Hippocampal formation (tissue), 2 donors: ENCODE results near the gene C3orf85.

Source experiments
- DNase-seq, 2 donors: peaks; one replicate each; lab custom pipeline; 2025; lab: John Stamatoyannopoulos, UW

C3orf85 gene

DNA sequence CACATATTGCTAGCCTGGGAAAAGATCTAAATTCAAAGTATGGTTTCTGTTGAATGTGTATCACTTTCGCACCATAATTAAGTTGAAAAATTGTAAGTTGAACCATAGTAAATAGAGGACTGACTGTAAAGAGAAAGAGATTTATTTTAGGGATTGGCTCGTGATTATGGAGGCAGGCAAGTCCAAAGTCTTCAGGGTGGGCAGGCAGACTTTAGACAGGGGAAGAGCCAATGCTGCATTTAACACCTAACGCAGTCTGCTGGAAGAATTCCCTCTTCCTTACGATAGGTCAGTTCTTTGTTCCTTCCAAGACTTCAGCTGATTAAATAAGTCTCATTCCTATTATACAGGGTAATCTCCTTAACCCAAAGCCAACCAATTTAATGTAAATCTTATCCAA, 15.8 kb downstream of the C3orf85 start:
- DNase-seq = no peak

DNA sequence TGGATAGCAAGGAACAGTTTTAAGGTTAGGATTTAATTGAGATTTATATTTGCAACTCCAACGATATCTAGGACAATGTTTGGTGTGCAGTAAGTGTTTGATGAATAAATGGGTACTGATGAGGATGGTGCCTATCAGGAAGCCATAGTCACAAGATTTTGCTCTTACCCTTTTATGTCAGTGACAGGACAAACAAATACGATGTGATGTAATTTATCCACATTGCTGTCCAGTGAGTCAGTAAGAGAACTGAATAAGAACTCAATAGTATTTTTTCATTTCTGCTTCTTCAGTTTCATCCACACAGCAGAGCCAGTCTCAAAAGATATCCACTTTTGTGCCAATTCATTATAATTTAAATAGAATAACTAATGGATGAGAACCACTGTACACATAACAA, 18.5 kb downstream of the C3orf85 start:
- DNase-seq = no peak

DNA sequence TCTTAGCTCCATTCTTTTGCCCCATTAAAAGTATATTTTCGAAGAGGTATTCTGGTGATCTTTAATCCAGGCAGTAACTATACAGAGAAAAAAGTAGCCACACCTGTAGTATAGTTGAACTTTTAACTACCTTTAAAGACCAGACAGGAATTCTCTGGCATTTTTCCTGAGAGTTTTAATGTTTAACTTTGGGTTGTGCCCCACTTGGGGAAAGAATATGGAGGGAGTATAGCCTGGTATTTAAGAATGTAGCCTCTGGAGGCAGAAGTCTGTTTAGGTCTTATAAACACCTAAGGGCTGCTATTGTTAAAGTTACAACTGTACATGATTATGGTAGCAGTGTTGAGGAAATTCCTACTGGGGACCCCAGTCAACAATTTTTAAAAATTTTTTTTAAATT, 19.3 kb downstream of the C3orf85 start:
- DNase-seq = no peak

DNA sequence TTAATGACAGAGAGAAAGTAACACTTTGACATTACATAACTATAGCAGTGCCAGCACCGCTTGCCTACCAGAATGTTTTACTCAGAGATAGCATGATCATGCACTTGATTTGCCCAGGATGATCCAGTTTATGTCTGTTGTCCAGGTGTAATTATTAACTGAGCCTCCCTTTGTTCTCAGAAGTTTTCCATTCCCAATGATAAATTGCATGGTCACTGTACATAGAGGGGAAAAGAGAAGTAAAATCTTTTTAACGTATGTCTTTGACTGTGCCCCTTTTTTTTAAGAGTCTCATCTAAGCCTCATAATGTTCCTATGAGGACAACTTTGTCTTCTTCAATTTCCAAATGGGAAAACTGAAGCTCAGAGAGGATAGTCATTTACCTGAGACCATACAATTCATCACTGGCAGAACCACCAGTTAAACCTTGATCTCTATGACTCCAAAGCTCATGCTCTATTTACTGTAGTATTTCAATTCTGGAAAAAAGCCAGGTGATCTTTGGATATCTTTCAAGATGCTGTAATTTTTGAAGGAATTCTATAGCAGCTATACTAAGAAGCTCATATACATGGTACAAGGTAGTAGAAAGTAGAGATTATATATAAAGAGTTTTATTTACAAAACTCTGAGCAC, 25.1 kb downstream of the C3orf85 start:
- DNase-seq = no peak

DNA sequence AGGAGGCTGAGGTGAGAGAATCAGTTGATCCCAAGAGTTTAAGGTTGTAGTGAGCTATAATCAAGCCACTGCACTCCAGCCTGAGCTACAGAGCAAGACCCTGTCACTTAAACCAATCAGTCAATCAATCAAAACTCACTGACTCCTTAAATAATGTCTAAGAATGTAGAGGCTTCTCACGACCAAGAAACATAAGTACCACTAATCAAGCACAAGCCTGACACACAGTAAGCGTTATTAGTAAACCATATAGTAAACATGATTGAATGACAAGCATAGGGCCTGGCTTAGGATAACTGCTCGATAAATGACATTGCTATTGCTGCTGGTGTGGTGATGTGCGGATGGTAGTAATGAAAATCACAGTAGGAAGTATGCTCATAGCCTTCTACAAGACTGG, 29.4 kb downstream of the C3orf85 start:
- DNase-seq = no peak

DNA sequence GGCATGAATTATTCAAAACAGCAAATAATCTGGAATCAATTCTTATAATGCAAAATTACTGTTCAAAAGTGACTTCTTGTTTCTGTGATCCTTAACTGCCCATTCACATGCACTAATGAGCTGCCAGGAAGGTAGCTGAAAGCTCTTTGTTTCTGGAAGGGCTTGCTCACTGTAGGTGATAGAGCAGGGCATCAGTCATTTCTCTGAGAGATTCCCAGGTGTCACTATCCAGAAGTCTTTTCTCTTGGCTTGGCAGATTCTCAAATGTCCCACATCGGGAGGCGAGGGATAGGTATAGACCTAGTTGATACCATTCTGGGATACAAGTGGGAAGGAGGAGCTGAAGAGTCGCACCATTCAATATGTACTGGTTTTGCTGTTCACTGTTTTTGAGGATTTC, 35.0 kb downstream of the C3orf85 start:
- no peak for DNase-seq

DNA sequence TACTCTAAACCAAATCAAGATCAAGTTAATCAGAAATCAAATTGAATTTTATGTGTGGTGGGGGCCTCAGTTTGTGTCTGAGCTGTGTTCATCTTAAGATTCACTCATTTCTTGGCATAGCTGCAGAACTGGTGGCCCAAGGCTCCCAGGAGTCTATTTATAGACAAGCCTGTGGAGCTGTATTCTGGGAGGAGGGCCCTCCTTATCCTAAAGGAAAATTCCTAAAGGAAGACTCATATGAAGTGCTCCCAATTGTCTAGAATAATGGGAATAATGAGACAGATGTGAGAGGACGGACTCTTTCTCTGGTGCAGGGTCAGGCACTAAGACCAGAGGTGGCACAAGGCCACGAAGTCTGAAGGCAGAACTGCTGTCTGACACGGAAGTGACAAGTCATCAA, 38.9 kb downstream of the C3orf85 start:
- DNase-seq = no peak

DNA sequence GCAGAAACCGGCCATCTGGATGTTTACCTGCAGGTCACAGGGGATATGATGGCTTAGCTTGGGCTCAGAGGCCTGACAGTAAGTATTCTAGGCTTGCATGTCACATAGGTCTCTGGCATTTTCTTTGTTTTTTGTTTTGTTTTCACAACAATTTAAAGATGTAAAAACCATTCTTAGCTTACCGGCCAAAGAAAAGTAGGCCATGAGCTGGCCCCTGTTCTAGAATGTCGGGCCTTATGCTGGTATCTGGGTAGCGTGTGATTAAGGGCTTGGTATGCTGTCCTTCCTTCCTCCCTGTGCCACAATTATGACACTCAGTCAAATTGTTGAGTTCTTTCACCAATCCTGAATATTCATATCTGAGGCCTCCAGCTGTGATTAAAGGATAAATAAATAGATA, 40.2 kb downstream of the C3orf85 start:
- no peak for DNase-seq

DNA sequence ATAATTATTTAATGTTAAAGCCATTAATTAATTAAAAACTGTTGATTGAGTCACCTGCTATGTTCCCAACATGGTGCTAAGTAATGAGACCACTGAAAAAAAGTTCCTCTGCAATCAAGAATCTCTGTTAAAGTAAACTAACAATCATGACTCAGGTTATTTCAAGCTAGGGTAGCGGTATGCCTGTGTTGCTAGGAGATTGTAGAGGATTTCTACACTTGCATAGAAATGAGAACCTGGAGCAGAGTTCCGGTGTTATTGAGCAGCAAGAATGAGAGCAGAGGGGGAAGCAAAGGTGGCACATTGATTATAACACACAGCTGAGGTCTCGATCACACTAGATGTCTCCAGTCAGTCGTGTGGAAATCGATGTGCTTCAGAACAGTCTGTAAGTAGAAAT, 41.4 kb downstream of the C3orf85 start:
- no peak for DNase-seq

DNA sequence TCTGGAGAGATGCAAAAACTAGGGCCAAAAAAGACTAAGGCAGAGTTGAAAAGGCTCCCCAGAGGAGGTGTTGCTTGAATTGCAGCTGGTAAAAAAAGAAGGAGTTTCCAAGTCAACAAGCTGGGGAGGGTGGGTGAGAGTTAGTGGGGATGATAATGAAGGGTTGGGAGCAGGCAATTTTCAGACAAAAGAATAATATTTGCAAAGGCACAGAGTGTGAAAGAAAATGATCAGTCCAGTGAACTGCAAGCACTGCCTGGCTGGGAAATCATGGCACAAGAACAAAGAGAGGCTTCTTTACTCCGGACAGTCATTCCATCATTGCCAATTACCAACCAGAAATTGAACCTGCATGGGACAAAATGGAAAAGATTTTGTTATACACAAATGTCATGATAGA, 42.2 kb downstream of the C3orf85 start:
- no peak for DNase-seq

DNA sequence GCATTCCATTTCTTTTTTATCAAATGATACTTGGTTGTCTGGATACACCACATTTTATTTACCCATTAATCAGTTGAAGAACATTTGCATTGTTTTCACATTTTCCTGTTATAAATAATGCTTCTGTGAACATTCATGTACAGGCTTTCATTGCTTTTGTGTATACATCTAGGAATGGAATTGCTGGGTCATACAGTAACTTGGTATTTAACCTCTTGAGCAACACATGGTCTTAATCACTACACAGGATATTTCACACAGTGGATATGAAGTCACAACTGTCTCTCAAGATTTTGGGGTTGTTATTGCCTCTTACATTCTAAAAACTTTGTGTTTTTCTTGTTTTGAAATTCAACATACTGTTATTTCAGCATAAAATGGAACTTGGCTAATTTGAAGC, 48.2 kb downstream of the C3orf85 start:
- DNase-seq = no peak

DNA sequence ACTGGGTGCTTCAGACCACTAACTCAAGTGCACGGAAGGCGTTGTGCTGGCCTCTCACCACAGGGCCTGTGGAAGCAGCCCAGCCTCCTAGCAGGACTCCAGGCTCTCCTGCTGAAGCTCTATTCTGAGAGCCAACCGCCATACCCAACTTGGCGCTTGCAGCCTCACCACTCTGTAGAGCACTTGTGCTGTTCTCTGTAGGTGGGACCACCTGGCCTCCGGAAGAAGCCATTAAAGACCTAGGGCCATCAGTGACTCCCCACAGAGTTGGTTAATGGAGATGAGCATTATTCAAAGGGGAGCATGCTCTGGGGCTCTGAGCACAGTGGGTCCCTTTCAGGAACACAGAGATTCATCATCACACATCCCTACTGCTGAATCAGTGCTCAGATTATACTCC, 50.9 kb downstream of the C3orf85 start:
- DNase-seq = no peak

DNA sequence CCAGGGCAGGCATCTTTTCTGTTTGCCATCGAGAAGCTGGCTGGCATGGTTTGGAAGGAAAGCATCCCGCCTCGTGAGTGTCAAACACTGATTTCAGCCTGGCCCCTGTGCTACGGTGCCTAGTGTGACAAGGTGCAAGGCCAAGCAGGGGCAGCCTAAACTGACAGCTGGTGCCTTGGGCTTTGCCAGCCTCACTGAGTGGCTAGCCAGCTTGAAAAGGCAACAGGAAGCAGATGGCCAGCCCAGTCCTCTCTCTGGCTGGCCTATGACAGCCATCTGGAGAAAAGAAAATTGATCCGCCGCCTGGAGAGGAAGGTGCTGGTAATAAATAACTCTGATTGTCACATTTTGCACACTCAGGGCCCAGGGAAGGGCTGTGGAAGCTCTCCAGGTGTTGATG, 52.2 kb downstream of the C3orf85 start:
- DNase-seq = no peak

DNA sequence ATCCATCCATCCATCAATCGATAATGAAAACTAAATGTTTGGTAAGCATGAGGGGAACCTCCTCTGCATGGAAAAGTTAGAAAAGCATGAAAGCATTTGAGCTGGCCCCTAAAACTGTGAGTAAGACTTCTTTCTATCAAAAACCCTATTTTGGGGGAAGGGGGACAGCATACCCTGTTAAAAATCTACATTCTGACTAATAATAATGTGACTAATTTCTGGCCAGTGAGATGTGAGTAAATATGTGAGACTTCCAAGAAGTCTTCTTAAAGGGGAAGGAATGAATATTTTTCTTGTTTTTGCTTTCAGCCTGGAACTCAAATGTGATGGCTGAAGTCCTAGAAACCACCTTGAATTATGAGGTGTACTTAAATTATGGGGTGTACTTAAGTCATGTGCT, 54.9 kb downstream of the C3orf85 start:
- no peak for DNase-seq

DNA sequence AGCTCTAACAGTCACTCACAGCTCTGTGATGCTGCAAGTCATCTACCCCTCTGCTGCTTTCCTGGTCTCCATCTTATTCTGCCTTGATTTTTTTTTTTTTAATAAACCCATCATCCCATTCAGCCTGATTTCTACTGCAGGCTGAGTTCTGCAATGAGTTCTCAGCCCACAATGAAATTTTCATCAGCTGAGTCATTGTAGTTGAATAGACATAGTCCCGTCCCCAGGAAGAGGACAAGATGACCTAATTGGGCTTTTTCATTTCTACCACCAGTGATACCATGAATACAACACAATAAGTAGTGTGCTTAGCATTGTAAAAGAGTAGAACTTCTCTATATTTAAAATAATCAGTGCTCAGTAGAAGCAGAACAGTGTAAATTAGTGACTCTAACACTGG, 59.3 kb downstream of the C3orf85 start:
- no peak for DNase-seq
